Thyroid gland (tissue), 4 donors: ENCODE measurements around the gene FRAS1. TPM values are rescaled to one million over a fixed set of nuclear protein-coding genes. Genes with fewer than 3 reads are reported as not detected.

ENCODE experiments used
- DNase-seq, 2 donors: peaks; one replicate each; pipeline ENCODE4 v3.0.0-alpha.2; 2019
- H3K27ac ChIP-seq, 3 donors: fragments of 200-600 bp; sonication (generic); 1 replicate in 2 of 3; 2 replicates in 1 of 3; pipeline ENCODE4 v1.5.1; 2016 to 2019; ENCODE audit warnings: mild to moderate bottlenecking in 1 of 3, moderate library complexity in 1 of 3
- H3K27me3 ChIP-seq: fragments of 200-600 bp; sonication (generic); one replicate; pipeline ENCODE4 v1.5.1; 2019
- H3K36me3 ChIP-seq, 2 donors: fragments of 200-600 bp; sonication (generic); one replicate each; pipeline ENCODE4 v1.5.1; 2016 to 2019
- H3K4me1 ChIP-seq, 2 donors: fragments of 200-600 bp; sonication (generic); one replicate each; pipeline ENCODE4 v1.5.1; 2017 to 2019
- H3K4me3 ChIP-seq, 3 donors: fragments of 200-600 bp; sonication (generic); replicated peaks in 1 of 3; 1 replicate in 2 of 3; 2 replicates in 1 of 3; pipeline ENCODE4 v1.5.1; 2016; ENCODE audit warnings: mild to moderate bottlenecking in 1 of 3
- H3K9me3 ChIP-seq: fragments of 200-600 bp; sonication (generic); one replicate; pipeline ENCODE4 v1.5.1; 2017
- POLR2A ChIP-seq, 2 donors: fragments of 450-650 bp; IDR thresholded peaks; one replicate each; pipeline ENCODE4 v1.6.1; 2017; ENCODE audit warnings: antibody characterized with exemption in 2 of 2, mild to moderate bottlenecking in 2 of 2, moderate library complexity in 1 of 2
- WGBS, 2 donors: methylation state at CpG; one replicate each; pipeline ENCODE4 v1.1.5; 2017; 5-methylcytosine and 5-hydroxymethylcytosine counted together
- intact Hi-C: fragments of 100-400 bp; cut with DNase I; formaldehyde crosslinking; loops from one replicate; pipeline ENCODE4 v1.15.1; 2023
- small RNA-seq: library from RNA; depleted of rRNA; stranded (forward); fragments of <200 nt; gene quantifications from one replicate; pipeline ENCODE3, GENCODE V24; 2016
- total RNA-seq, 4 donors: library from RNA; depleted of rRNA; stranded (reverse); fragments of >200 nt; gene quantifications; one replicate each; pipeline ENCODE4 v1.2.3, GENCODE V29; 2016
- TF ChIP-seq, protein P1 (sequence below), 6 experiments: fragments of 200-600 bp in 3 of 6; fragments of 450-650 bp in 3 of 6; sonication (generic) in 3 of 6; IDR thresholded peaks; one replicate each; pipeline ENCODE4 v1.5.1; 2016 to 2019; ENCODE audit warnings: antibody characterized with exemption in 6 of 6, mild to moderate bottlenecking in 2 of 6, inconsistent platforms in 1 of 6, moderate library complexity in 1 of 6

The FRAS1 gene
- total RNA-seq, 4 donors from 2014 or later, result 25.4 to 42.3 (median 31.7) TPM

DNA sequence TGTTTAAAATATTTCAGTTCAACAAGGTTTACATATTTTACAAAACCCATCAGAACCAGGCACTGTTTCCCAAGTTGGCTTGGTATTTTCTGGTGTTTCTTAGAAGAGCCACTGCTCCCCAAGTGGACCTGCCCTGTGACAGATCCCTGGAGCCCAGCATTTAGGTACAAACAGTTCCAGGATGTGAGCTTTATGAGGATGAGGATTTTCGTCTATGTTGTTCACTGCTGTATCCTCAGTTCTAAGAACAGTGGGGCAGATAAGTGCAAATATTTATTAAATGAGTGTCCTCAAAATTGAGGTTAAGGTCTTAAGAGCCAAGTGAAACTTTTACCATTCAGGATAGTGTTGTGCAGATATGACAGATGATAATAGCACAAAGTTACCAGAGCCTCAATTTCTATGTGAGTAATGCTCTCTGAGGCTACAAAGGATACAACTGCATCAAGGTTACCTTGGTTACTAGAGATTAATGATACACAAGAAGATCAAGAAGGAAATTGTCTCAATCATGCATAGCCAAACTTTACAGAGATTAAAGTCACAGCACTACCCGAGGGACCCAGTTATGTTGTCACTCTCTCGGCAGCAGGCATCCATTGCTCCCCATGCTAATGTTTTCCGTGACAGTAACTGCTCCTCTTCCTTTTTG lies 531.9 kb downstream of the FRAS1 start:
- no peak for TF ChIP-seq POLR2A (IDR thresholded peaks at IDR 0.05)
- TF ChIP-seq, protein P1, sequence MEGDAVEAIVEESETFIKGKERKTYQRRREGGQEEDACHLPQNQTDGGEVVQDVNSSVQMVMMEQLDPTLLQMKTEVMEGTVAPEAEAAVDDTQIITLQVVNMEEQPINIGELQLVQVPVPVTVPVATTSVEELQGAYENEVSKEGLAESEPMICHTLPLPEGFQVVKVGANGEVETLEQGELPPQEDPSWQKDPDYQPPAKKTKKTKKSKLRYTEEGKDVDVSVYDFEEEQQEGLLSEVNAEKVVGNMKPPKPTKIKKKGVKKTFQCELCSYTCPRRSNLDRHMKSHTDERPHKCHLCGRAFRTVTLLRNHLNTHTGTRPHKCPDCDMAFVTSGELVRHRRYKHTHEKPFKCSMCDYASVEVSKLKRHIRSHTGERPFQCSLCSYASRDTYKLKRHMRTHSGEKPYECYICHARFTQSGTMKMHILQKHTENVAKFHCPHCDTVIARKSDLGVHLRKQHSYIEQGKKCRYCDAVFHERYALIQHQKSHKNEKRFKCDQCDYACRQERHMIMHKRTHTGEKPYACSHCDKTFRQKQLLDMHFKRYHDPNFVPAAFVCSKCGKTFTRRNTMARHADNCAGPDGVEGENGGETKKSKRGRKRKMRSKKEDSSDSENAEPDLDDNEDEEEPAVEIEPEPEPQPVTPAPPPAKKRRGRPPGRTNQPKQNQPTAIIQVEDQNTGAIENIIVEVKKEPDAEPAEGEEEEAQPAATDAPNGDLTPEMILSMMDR (IDR thresholded peaks at IDR 0.05), result no peak
- no peak overlapping the region for H3K27ac ChIP-seq

DNA sequence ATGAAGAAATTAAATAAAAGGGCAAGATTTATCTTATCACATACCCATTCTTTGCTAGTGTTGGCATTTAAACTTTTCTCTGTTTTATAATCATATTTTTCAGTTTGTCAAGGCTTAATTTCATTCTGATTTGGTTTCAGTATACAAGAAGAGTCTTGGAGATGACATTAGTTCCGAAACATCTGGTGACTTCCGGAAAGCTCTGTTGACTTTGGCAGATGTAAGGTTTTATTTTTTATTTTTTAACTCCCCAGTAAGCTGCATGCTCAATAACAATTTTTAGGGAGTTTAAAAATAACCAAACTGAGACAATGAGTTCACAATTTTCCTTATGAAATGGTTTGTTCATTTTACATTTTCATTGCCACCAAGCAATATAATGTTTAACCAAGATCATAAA lies 534.3 kb downstream of the FRAS1 start:
- no peaks in the 10 kb centered on the region for H3K9me3 ChIP-seq
- DNase-seq, result no peak
- no peaks in the 10 kb centered on the region for H3K27me3 ChIP-seq
- no peak overlapping the region for H3K27ac ChIP-seq
- TF ChIP-seq, protein P1 (IDR thresholded peaks at IDR 0.05), result no peak
- no peak for TF ChIP-seq POLR2A (IDR thresholded peaks at IDR 0.05)
- no peaks in the 10 kb centered on the region for H3K4me1 ChIP-seq
- no peak overlapping the region for H3K4me3 ChIP-seq
- WGBS, 2 donors, result 70 to 76% methylated on average over 2 of the region's 2 CpGs
- peaks cover 0 to 9% of the 10 kb centered on the region in 2 donors for H3K36me3 ChIP-seq
- intact Hi-C loops, result no loop called here

More for the DNA sequence above, 531.9 kb downstream of the FRAS1 start:
- Histone ChIP-seq H3K4me1 (no peaks in the 10 kb centered on the region), H3K4me3 (no peak overlapping the region), H3K9me3 (no peaks in the 10 kb centered on the region), H3K36me3 (peaks cover 0 to 9% of the 10 kb centered on the region in 2 donors), H3K27me3 (no peaks in the 10 kb centered on the region)
- no peak for DNase-seq
- intact Hi-C loops, result no loop called here
- WGBS, 2 donors, result 70 to 74% methylated on average over 4 of the region's 4 CpGs

DNA sequence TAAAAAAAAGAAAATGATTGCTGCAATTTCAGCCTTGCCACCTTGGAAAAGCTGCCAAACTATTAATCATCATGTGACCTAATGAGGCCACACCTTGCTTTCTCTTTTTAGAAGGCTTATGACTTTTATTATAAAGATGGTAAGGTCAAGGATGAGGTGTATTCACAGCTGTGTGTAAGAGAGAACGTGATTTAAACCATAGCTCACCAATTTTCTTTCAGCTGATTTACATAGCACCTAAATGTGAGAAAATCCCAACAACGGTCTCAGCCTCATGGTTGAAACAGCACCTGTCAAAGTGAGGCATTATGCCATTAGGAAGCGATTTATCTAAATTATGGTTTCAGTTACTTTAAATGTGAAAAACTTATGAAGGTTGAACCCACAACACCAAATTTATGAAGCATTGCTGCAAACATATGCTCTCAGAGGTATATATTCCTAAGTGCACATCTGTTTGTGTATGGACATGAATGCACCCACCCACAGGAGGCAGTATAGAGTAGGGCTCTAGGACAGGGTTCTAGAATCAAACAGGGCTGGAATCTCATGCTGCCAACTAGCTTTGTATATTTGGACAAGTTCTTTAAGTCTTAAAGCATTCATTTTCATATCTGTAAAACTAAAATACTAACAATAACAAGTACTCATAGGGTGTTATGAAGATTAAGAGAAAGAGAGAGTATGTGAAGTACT lies 535.1 kb downstream of the FRAS1 start:
- H3K4me3 ChIP-seq, result no peak overlapping the region
- H3K4me1 ChIP-seq, result no peaks in the 10 kb centered on the region
- WGBS, 2 donors, result 86 to 90% methylated on average over 3 of the region's 3 CpGs
- no peaks in the 10 kb centered on the region for H3K27me3 ChIP-seq
- DNase-seq, result no peak
- H3K27ac ChIP-seq, result no peak overlapping the region
- peaks cover 0 to 8% of the 10 kb centered on the region in 2 donors for H3K36me3 ChIP-seq
- no peak for TF ChIP-seq POLR2A (IDR thresholded peaks at IDR 0.05)
- TF ChIP-seq, protein P1 (IDR thresholded peaks at IDR 0.05), result peak in 1 of 6 experiments; percentile 19
- H3K9me3 ChIP-seq, result no peaks in the 10 kb centered on the region
- intact Hi-C loops, result no loop called here

Small RNA genes within 50 kb of the gene (small RNA-seq; reads per million reads assigned to genes)
- not detected for gene AC114801.3

Other genes starting within 250 kb of the FRAS1 start
- gene CNOT6L, start 238.0 kb upstream of the FRAS1 start, total RNA-seq, result 10 to 100 TPM; 22.5 to 44.2 (median 35.5) TPM
- 10 to 100 TPM; 12.1 to 25.9 (median 19.0) TPM for gene MRPL1, start 194.5 kb upstream of the FRAS1 start, total RNA-seq